Spleen (tissue), 11 donors: Measurements from ENCODE around the gene NAE1. TPM values are rescaled to one million over a fixed set of nuclear protein-coding genes. Genes with fewer than 3 reads are reported as not detected.

Experiments used
- DNase-seq: peaks from one replicate; pipeline ENCODE4 v3.0.0-alpha.2; 2020
- H3K27ac ChIP-seq, 8 donors: fragments of 200-600 bp; sonication (generic) in 7 of 8; 1 replicate in 4 of 8; 2 replicates in 4 of 8; pipeline versions ENCODE4 v1.5.0 to v1.8.0; 2016 to 2021; ENCODE audit warnings: inconsistent platforms in 4 of 8, mild to moderate bottlenecking in 4 of 8, moderate library complexity in 1 of 8
- H3K27me3 ChIP-seq, 7 donors: fragments of 200-600 bp; sonication (generic) in 6 of 7; replicated peaks in 1 of 7; 1 replicate in 4 of 7; 2 replicates in 3 of 7; pipeline versions ENCODE4 v1.5.0 to v1.8.0; 2016 to 2021; ENCODE audit warnings: inconsistent platforms in 3 of 7, mild to moderate bottlenecking in 1 of 7
- H3K36me3 ChIP-seq, 6 donors: fragments of 200-600 bp; sonication (generic) in 5 of 6; 1 replicate in 4 of 6; 2 replicates in 2 of 6; pipeline versions ENCODE4 v1.5.0 to v1.8.0; 2016 to 2021; ENCODE audit warnings: inconsistent platforms in 2 of 6
- H3K4me1 ChIP-seq, 6 donors: fragments of 200-600 bp; sonication (generic) in 5 of 6; 1 replicate in 3 of 6; 2 replicates in 3 of 6; pipeline versions ENCODE4 v1.5.0 to v1.8.0; 2016 to 2021; ENCODE audit warnings: inconsistent platforms in 3 of 6
- H3K4me3 ChIP-seq, 8 donors: fragments of 200-600 bp; sonication (generic) in 7 of 8; 1 replicate in 4 of 8; 2 replicates in 4 of 8; pipeline versions ENCODE4 v1.5.0 to v1.8.0; 2016 to 2021; ENCODE audit warnings: inconsistent platforms in 4 of 8, mild to moderate bottlenecking in 4 of 8, moderate library complexity in 2 of 8
- H3K9me3 ChIP-seq, 8 donors: fragments of 200-600 bp; sonication (generic) in 7 of 8; 1 replicate in 4 of 8; 2 replicates in 4 of 8; pipeline versions ENCODE4 v1.5.0 to v1.8.0; 2016 to 2021; ENCODE audit warnings: inconsistent platforms in 4 of 8
- CTCF ChIP-seq, 11 experiments: fragments of 200-600 bp in 7 of 11; fragments of 450-650 bp in 4 of 11; sonication (generic) in 4 of 11; IDR thresholded peaks in 8 of 11; conservative IDR thresholded peaks in 3 of 11; 1 replicate in 7 of 11; 2 replicates in 4 of 11; pipeline versions ENCODE4 v1.4.0 to v1.8.0; 2016 to 2021; ENCODE audit warnings: antibody characterized with exemption in 11 of 11, inconsistent platforms in 4 of 11, mild to moderate bottlenecking in 1 of 11
- POLR2A ChIP-seq, 3 donors: fragments of 450-650 bp; IDR thresholded peaks; one replicate each; pipeline ENCODE4 v1.5.1; 2017; ENCODE audit warnings: antibody characterized with exemption in 3 of 3, mild to moderate bottlenecking in 1 of 3
- POLR2AphosphoS5 ChIP-seq, 3 donors: sonication (generic); formaldehyde crosslinking; IDR thresholded peaks; one replicate each; pipeline ENCODE4 v1.5.1; 2017; ENCODE audit warnings: antibody characterized with exemption in 3 of 3
- WGBS, 5 donors: extraction: QIAGEN DNeasy Blood & Tissue Kit in 3 of 5; methylation state at CpG; one replicate each; pipeline versions ENCODE4 v1.1.5 to v1.1.7; 2013 to 2018; 5-methylcytosine and 5-hydroxymethylcytosine counted together
- intact Hi-C: fragments of 100-400 bp; cut with DNase I; formaldehyde crosslinking; loops from one replicate; pipeline ENCODE4 v1.15.0; 2023; ENCODE audit warnings: low total_unique reads
- polyA plus RNA-seq, 3 donors: library from polyadenylated mRNA; stranded (reverse); fragments of 200-250 nt; gene quantifications; one replicate each; pipeline ENCODE4 v1.2.1, GENCODE V29; 2013
- total RNA-seq, 7 donors: library from RNA; depleted of rRNA in 3 of 7; stranded (reverse); fragments of >200 nt in 3 of 7; fragmentation: NEBNext Ultra II Directional in 4 of 7; extraction: Animal tissue kit (Norgen Biotek cat#: 25700) in 4 of 7; gene quantifications; one replicate each; pipeline versions ENCODE4 v1.1.0 to v1.2.1, GENCODE V29; 2016 to 2021
- donor health status: healthy with polysubstance abuse.
- donor health status: DM: no; HTN: no; CAD: no; lungs with moderate emphysema.
- donor health status: DM: no; HTN: no; CAD: no.
- donor health status: Bipolar disorder and iron deficiency.
- donor health status: healthy.
- donor health status: DM: no; HTN: no; CAD: no.
- donor health status: DM: yes; HTN: yes; CAD: no.

NAE1 gene
- total and polyA plus RNA-seq, 10 donors = 29.7 to 51.4 (median 38.8) TPM

- Histone ChIP-seq H3K36me3 (peaks cover 3 to 95% (median 69%) of the 10 kb centered on the region in 6 donors), H3K9me3 (no peaks in the 10 kb centered on the region), H3K27ac (no peak overlapping the region), H3K4me1 (peaks cover under 1 to 32% (median 9%) of the 10 kb centered on the region in 6 donors), H3K27me3 (no peaks in the 10 kb centered on the region), H3K4me3 (no peak overlapping the region)
- intact Hi-C loops = no loop called here
- 91 to 95% (median 94%) methylated on average over 4 of the region's 4 CpGs for WGBS, 5 donors
- TF ChIP-seq POLR2AphosphoS5 (IDR thresholded peaks at IDR 0.05) (no peak), CTCF (IDR thresholded peaks at IDR 0.05 in 8 of 11, conservative IDR thresholded peaks at IDR 0.05 in 3 of 11) (no peak), POLR2A (IDR thresholded peaks at IDR 0.05) (no peak)
- DNase-seq = no peak
These were observed 6.8 kb downstream of the NAE1 start for GRCh38 chr16:66824006-66824405.

- intact Hi-C loops = no loop called here
- H3K9me3 ChIP-seq = no peaks in the 10 kb centered on the region
- no peak for TF ChIP-seq CTCF (IDR thresholded peaks at IDR 0.05 in 8 of 11, conservative IDR thresholded peaks at IDR 0.05 in 3 of 11)
- TF ChIP-seq POLR2AphosphoS5 (IDR thresholded peaks at IDR 0.05) = no peak
- TF ChIP-seq POLR2A (IDR thresholded peaks at IDR 0.05) = no peak
- H3K36me3 ChIP-seq = peaks cover 0 to 100% (median 82%) of the 10 kb centered on the region in 6 donors
- no peaks in the 10 kb centered on the region for H3K4me1 ChIP-seq
- no peak for DNase-seq
- H3K27me3 ChIP-seq = no peaks in the 10 kb centered on the region
- no peak overlapping the region for H3K27ac ChIP-seq
- WGBS, 5 donors = 93 to 99% (median 96%) methylated on average over 2 of the region's 2 CpGs
- no peak overlapping the region for H3K4me3 ChIP-seq
These were observed 16.0 kb downstream of the NAE1 start for GRCh38 chr16:66814734-66815133.

GRCh38 chr16:66811043-66811442 is 19.7 kb downstream of the NAE1 start:
- H3K27me3 ChIP-seq = no peaks in the 10 kb centered on the region
- no peaks in the 10 kb centered on the region for H3K4me1 ChIP-seq
- intact Hi-C loops = no loop called here
- 96 to 98% (median 98%) methylated on average over 7 of the region's 7 CpGs for WGBS, 5 donors
- H3K9me3 ChIP-seq = no peaks in the 10 kb centered on the region
- peaks cover 3 to 100% (median 77%) of the 10 kb centered on the region in 6 donors for H3K36me3 ChIP-seq
- no peak overlapping the region for H3K27ac ChIP-seq
- DNase-seq = no peak
- no peak for TF ChIP-seq POLR2A (IDR thresholded peaks at IDR 0.05)
- H3K4me3 ChIP-seq = no peak overlapping the region

- no peak overlapping the region for H3K27ac ChIP-seq
- TF ChIP-seq POLR2AphosphoS5 (IDR thresholded peaks at IDR 0.05) = no peak
- no peak for TF ChIP-seq CTCF (IDR thresholded peaks at IDR 0.05 in 8 of 11, conservative IDR thresholded peaks at IDR 0.05 in 3 of 11)
- TF ChIP-seq POLR2A (IDR thresholded peaks at IDR 0.05) = no peak
- H3K4me1 ChIP-seq = no peaks in the 10 kb centered on the region
- no peaks in the 10 kb centered on the region for H3K27me3 ChIP-seq
- H3K36me3 ChIP-seq = peaks cover 3 to 100% (median 77%) of the 10 kb centered on the region in 6 donors
- no peaks in the 10 kb centered on the region for H3K9me3 ChIP-seq
- no peak for DNase-seq
- no peak overlapping the region for H3K4me3 ChIP-seq
- WGBS, 5 donors = 95 to 99% (median 97%) methylated on average over 4 of the region's 4 CpGs
- intact Hi-C loops = no loop called here
These were observed 20.4 kb downstream of the NAE1 start for GRCh38 chr16:66810391-66810790.

- DNase-seq = no peak
- peaks cover 3 to 100% (median 77%) of the 10 kb centered on the region in 6 donors for H3K36me3 ChIP-seq
- H3K27me3 ChIP-seq = no peaks in the 10 kb centered on the region
- H3K4me3 ChIP-seq = no peak overlapping the region
- no peak overlapping the region for H3K27ac ChIP-seq
- WGBS, 5 donors = 88 to 98% (median 92%) methylated on average over 4 of the region's 4 CpGs
- H3K4me1 ChIP-seq = no peaks in the 10 kb centered on the region
- H3K9me3 ChIP-seq = no peaks in the 10 kb centered on the region
- intact Hi-C loops = no loop called here
- TF ChIP-seq POLR2AphosphoS5 (IDR thresholded peaks at IDR 0.05) (no peak), CTCF (IDR thresholded peaks at IDR 0.05 in 8 of 11, conservative IDR thresholded peaks at IDR 0.05 in 3 of 11) (no peak), POLR2A (IDR thresholded peaks at IDR 0.05) (no peak)
These were observed 21.0 kb downstream of the NAE1 start for GRCh38 chr16:66809765-66810164.
